ENCODE data around the gene PPP1R3E. TPM values are rescaled to one million over a fixed set of nuclear protein-coding genes. Genes with fewer than 3 reads are reported as not detected.

Gene PPP1R3E, protein sequence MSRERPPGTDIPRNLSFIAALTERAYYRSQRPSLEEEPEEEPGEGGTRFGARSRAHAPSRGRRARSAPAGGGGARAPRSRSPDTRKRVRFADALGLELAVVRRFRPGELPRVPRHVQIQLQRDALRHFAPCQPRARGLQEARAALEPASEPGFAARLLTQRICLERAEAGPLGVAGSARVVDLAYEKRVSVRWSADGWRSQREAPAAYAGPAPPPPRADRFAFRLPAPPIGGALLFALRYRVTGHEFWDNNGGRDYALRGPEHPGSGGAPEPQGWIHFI
- total RNA-seq: 10 to 100 TPM in 6 of 8 experiments, 1 to 10 TPM in 2; 6.1 to 21.3 (median 12.6) TPM

DNA sequence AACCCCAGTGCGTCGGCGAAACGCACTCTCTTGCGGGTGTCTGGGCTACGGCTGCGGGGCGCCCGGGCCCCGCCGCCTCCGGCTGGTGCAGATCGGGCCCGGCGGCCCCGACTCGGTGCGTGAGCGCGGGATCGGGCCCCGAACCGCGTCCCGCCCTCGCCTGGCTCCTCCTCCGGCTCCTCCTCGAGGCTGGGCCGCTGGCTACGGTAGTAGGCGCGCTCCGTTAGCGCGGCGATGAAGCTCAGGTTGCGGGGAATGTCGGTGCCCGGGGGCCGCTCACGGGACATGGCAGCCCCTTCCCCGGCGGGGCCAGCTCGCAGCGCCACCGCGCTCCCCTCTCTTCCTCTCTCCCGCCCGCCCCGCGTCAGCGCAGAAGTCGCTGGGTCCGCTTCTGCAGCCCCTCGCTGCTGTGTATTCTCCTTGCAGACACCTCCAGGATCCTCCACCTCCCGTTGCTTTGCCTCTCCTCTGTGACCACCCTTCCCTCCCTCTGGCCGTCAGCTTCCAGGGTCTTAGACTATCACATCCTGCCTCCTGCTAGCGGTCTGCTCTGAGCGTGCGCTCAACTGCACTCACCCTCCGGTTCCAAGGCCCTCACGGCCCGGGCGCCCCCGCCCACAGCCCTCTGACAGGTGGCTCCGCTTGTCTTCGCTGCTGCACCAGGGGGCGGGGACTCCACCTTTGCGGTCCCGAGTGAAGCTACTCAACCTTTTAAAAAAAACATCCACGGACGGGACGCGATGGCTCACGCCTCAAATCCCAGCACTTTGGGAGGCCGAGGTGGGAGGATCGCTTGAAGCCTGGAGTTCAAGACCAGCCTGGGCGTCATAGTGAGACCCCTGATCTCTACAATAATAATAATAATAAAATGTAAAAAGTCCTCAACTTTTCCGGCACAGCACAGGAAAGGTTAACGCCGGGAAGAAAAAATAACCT, at the start of gene PPP1R3E:
TSS of gene PPP1R3E (minus strand) at position 570 of the 936 bp plus-strand sequence. CDS start at position 287, 283 bp downstream.
- H3K4me3 ChIP-seq: peak within 1 kb of the TSS; percentile 42 to 63 (median 51)
- peaks cover 21 to 22% of the 10 kb centered on the region in 2 donors for H3K4me1 ChIP-seq (replicated peaks in 1 of 2)
- 0 to 79% (median 18%) methylated on average over 1 to 14 of the region's 81 CpGs; no CpG with 5 or more reads in 3 of the 10 experiments for WGBS, 10 experiments
- H3K27ac ChIP-seq: peak within 1 kb of the TSS; percentile 88 to 94
- in situ Hi-C loops (cut with MboI; ENCODE audit: low pct_unique_long_range_greater_than_20kb in 2 of 9, low sequenced_read_pairs in 9 of 9, unreplicated experiment in 9 of 9): loop anchor here in 4 of 9 experiments (25.0 kb wide), 1 partner anchor 260 kb away; the partner anchor contains the start of genes AP1G2 (in 4 of the 4), THTPA (in 4 of the 4) and ZFHX2 (in 4 of the 4)
- peak; percentile 5 to 36 (median 18) for ATAC-seq (replicated peaks in 6 of 8)

DNA sequence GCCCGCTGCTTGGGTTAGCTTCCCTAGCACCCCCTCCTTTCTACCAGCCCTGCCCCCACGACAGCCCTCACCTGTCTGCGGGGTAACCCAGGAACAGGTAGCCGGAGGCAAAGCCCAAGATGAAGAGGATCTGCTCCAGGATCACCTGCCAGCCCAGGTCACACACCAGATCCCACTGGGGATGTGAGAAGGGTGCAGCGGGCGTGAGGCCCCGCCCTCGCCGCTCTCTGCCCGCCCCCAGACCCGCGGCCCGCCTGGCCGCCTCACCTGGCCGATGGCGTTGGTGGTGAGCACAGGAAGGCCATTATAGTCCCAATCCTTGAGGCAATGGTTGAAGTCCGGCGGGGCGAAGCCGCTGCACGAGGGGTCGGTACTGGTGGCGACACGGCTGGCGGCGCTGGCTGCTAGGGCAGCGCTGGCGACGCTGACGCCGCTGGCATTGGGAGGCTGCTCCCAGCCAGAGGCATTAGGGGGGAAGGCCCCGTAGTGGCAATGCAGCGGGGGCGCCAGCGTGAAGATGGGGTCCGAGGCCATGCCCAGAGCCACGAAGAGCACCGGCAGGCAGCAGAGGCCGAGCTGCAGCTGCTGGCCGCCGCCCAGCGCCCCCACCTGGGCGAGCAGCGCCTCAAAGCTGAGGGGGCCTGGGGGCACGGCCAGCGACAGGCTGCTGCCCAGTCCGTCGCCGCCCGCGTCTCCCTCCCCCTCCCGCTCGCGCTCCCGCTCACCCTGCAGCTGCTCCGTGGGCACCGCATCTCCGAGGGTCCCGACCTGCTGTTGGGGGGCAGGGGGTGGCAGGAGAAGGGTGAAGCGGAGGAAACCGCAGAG, 49.2 kb upstream of the PPP1R3E start:
- ATAC-seq (replicated peaks in 6 of 8): peak; percentile 17 to 82 (median 76)
- peak overlapping the region; percentile 81 to 82 for H3K27ac ChIP-seq
- peak overlapping the region; percentile 55 to 91 (median 73) for H3K4me3 ChIP-seq
- 40 to 83% (median 55%) methylated on average over 1 to 2 of the region's 61 CpGs; no CpG with 5 or more reads in 6 of the 10 experiments for WGBS, 10 experiments
- H3K4me1 ChIP-seq (replicated peaks in 1 of 2): peaks cover 0 to 3% of the 10 kb centered on the region in 2 donors
- in situ Hi-C loops (cut with MboI; ENCODE audit: low pct_unique_long_range_greater_than_20kb in 2 of 9, low sequenced_read_pairs in 9 of 9, unreplicated experiment in 9 of 9): no loop called here

DNA sequence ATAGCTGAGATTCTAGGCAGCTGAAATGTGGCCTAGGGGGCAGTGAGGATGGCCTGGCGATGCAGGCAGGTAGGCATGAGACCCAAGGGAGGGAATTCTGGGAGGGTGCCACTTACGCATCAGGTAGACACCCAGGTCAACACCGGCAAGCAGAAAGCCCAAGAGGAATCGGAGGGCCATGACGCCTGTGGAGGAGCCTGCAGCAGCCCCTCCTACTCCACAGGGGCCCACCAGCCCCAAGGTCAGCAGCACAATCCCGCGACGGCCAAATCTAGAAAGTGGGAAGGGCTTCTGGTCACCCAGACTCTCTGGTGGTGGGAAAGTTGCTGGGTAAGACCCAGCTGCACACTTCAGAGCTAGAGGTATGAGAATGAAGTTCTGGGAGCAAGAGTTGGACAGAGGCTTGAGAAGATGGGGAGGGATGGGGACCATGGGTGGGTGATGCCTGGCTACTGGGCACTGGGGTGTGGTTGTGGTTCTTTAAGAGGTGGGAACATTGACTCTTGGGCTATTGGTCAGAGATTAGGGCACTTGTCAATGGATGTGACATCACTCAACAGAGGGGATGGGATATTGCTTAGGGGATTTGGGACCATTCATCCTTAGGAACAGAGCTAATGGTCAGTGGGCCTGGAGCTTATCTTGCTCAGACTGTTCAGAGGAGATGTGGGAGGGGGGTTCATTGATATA, 46.6 kb upstream of the PPP1R3E start:
- ATAC-seq (replicated peaks in 6 of 8): no peak
- peaks cover 0 to 10% of the 10 kb centered on the region in 2 donors for H3K4me1 ChIP-seq (replicated peaks in 1 of 2)
- 67 to 92% (median 86%) methylated on average over 1 to 4 of the region's 8 CpGs; no CpG with 5 or more reads in 3 of the 10 experiments for WGBS, 10 experiments
- H3K27ac ChIP-seq: no peak overlapping the region
- in situ Hi-C loops (cut with MboI; ENCODE audit: low pct_unique_long_range_greater_than_20kb in 2 of 9, low sequenced_read_pairs in 9 of 9, unreplicated experiment in 9 of 9): loop anchor here in 4 of 9 experiments (25.0 kb wide), 2 partner anchors 113 to 213 kb away; partner anchors contain the start of genes AP1G2 (in 2 of the 4), NGDN (in 2 of the 4), THTPA (in 2 of the 4) and ZFHX2 (in 2 of the 4)
- H3K4me3 ChIP-seq: no peak overlapping the region

DNA sequence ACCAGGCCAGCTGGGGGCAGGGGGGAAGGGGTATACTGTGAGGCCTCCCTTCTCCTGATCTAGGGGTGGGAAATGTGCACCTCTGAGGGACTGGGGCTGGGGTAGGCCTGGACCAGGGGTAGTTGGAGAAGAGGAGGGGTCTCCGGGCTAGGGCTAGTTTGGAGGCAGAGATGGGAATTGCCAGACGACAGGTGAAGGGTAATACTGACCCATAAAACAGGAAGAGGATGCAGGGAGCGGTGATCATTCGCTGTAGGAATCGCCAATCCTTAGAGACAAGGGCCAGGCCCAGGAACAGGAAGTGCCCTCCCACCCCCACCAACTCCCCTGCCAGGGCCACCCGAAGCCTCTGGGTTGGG, 45.6 kb upstream of the PPP1R3E start:
- 60 to 100% methylated on average over 1 of the region's 6 CpGs; no CpG with 5 or more reads in 8 of the 10 experiments for WGBS, 10 experiments
- H3K4me3 ChIP-seq: no peak overlapping the region
- no peak for ATAC-seq (replicated peaks in 6 of 8)
- in situ Hi-C loops (cut with MboI; ENCODE audit: low pct_unique_long_range_greater_than_20kb in 2 of 9, low sequenced_read_pairs in 9 of 9, unreplicated experiment in 9 of 9): loop anchor here in 4 of 9 experiments (25.0 kb wide), 2 partner anchors 114 to 214 kb away; partner anchors contain the start of genes AP1G2 (in 2 of the 4), NGDN (in 2 of the 4), THTPA (in 2 of the 4) and ZFHX2 (in 2 of the 4)
- peaks cover 0 to 10% of the 10 kb centered on the region in 2 donors for H3K4me1 ChIP-seq (replicated peaks in 1 of 2)
- H3K27ac ChIP-seq: no peak overlapping the region

DNA sequence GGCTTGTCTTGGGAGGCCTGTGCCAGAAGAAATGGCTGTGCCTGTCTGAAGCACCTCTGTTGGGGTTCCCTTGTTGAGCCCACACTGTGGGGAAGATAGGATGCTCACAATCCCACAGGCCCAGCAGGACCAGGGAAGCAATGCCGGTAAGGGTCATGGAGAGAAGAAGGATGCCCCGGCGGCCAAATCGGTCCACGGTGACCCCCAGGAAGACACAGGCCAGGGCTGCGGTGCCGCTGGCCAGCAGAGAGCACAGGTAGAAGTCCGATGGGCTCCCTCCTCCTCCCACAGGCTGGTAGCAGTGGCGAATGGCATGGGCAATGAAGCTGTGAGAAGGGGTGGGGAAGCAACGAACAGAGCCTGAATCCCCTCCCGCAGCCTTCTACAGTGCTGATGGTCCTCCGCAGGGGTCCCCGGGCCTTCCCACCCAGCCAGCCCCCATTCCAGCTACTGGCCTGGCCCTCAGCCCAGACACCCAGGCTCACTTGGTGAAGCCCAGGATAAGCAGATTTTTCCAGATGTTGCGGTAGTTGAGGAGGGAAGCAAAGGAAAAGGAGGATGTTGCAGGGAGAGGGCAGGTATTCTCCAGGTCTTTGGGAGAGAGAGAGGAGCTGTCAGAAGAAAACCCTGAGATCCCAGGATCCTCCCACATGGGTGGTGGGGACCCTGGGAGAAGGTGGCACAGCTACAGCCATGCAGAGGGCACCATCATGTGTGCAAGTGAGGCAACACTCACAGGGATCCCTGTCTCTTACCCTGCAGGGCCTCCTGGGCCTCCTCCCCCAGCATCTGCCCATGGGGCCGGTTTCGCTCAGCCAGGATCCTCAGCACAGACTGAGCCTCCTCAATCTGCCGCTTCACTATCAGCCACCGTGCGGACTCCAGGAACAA, 45.0 kb upstream of the PPP1R3E start:
- H3K27ac ChIP-seq: no peak overlapping the region
- WGBS, 10 experiments: 87 to 100% (median 89%) methylated on average over 1 to 7 of the region's 19 CpGs; no CpG with 5 or more reads in 6 of the 10 experiments
- in situ Hi-C loops (cut with MboI; ENCODE audit: low pct_unique_long_range_greater_than_20kb in 2 of 9, low sequenced_read_pairs in 9 of 9, unreplicated experiment in 9 of 9): loop anchor here in 4 of 9 experiments (25.0 kb wide), 2 partner anchors 115 to 215 kb away; partner anchors contain the start of genes AP1G2 (in 2 of the 4), NGDN (in 2 of the 4), THTPA (in 2 of the 4) and ZFHX2 (in 2 of the 4)
- no peak overlapping the region for H3K4me3 ChIP-seq
- no peak for ATAC-seq (replicated peaks in 6 of 8)
- H3K4me1 ChIP-seq (replicated peaks in 1 of 2): peaks cover 0 to 10% of the 10 kb centered on the region in 2 donors

DNA sequence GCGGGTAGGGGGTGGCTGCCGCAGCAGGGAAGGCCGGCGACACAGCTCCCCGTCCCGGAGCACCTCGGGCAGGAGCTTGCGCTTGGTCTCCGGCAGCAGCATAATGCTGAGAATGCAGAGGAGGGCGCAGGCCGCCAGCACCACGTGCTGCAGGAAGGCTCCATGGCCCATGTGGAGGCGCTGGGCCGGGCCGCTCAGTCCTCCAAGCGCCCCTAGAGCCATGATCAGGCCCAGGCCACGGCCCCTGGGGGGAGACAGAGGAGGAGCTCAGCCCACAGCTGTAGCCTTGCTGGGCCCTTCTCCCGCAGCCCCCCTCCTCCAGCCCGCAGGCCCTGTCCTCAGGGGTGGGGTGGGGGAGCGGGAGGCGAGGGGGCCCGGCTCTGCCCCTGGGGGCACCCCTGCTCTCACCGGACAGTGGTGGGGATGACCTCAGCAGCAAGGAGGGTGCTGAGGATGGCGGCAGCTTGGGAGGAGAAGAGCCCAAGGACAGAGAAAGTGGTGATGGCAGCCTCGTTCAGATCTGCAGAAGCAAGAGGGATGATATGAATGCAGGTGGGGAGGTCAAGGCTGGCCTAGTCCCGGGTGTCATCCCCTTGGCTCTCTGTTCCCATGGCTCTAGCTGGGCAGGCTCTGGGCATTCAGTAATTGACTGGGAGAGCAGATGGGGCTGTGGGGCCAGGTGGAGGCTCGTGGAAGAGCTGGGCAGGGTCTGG, 44.2 kb upstream of the PPP1R3E start:
- in situ Hi-C loops (cut with MboI; ENCODE audit: low pct_unique_long_range_greater_than_20kb in 2 of 9, low sequenced_read_pairs in 9 of 9, unreplicated experiment in 9 of 9): loop anchor here in 4 of 9 experiments (25.0 kb wide), 2 partner anchors 115 to 215 kb away; partner anchors contain the start of genes AP1G2 (in 2 of the 4), NGDN (in 2 of the 4), THTPA (in 2 of the 4) and ZFHX2 (in 2 of the 4)
- H3K4me3 ChIP-seq: no peak overlapping the region
- WGBS, 10 experiments: no CpG with 5 or more reads among the region's 27 CpGs
- peak in 5 of 8 experiments; percentile 7 to 35 (median 29) for ATAC-seq (replicated peaks in 6 of 8)
- peaks cover 0 to 10% of the 10 kb centered on the region in 2 donors for H3K4me1 ChIP-seq (replicated peaks in 1 of 2)
- no peak overlapping the region for H3K27ac ChIP-seq

DNA sequence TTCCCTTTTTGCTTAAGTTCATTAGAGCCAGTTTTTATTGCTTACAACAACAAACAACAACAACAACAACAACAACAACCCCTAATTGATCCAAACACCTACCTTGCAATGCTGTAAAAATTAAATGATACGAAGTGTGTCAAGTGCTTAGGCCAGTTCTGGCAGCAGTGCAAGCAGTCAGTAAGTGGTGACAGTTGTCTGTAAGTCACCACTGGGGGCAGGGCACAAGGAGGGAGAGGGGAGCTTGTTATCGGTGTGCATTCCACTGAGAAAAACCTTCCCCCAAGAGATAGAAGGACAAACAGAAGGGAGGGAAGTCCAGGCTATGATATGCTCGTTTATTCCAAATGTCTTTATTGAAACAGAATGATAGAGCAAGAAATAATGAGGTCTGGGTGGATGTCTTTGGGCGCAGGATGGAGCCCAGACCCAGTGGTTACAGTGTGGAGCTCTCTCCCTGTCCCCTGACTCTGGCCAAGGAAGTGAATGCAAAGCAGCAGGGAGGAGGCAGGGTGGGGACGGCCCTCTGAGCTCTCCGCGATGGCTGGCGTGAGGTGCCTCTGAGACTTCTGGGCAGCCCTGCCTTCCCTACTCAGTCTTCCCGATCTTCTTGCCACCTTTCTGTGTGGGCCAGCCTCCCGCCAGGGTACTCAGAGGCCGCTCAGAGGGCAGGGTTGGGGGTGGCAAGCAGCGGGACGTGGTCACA, 43.5 kb upstream of the PPP1R3E start:
- ATAC-seq (replicated peaks in 6 of 8): peak in 5 of 8 experiments; percentile 44 to 80 (median 66)

DNA sequence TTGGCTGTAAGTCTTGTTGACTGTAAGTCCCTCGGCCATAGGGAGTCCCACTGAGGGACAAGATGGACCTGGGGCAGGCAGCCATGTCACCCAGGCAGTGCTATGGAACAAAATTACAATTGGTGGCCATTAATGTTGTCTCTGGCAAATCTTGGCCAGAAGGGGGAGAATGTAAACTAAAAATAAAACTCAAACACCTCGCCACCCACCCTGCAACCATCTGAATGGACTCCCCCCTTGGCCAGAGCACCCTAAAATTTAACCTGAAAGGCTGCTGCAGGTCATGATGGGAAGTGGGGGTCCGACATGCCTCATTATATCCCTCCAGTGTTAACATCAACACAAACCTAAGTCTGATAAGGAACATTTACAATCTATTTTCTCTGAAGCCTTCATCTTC, 41.8 kb upstream of the PPP1R3E start:
- H3K27ac ChIP-seq: no peak overlapping the region
- H3K4me3 ChIP-seq: no peak overlapping the region
- no peak for ATAC-seq (replicated peaks in 6 of 8)
- 17 to 100% (median 38%) methylated on average over 1 to 3 of the region's 3 CpGs; no CpG with 5 or more reads in 2 of the 10 experiments for WGBS, 10 experiments
- peaks cover 0 to 6% of the 10 kb centered on the region in 2 donors for H3K4me1 ChIP-seq (replicated peaks in 1 of 2)
- in situ Hi-C loops (cut with MboI; ENCODE audit: low pct_unique_long_range_greater_than_20kb in 2 of 9, low sequenced_read_pairs in 9 of 9, unreplicated experiment in 9 of 9): loop anchor here in 4 of 9 experiments (25.0 kb wide), 2 partner anchors 118 to 218 kb away; partner anchors contain the start of genes AP1G2 (in 2 of the 4), NGDN (in 2 of the 4), THTPA (in 2 of the 4) and ZFHX2 (in 2 of the 4)

More for the DNA sequence above, 43.5 kb upstream of the PPP1R3E start:
- in situ Hi-C loops (cut with MboI; ENCODE audit: low pct_unique_long_range_greater_than_20kb in 2 of 9, low sequenced_read_pairs in 9 of 9, unreplicated experiment in 9 of 9): loop anchor here in 4 of 9 experiments (25.0 kb wide), 2 partner anchors 116 to 216 kb away; partner anchors contain the start of genes AP1G2 (in 2 of the 4), NGDN (in 2 of the 4), THTPA (in 2 of the 4) and ZFHX2 (in 2 of the 4)
- 45 to 100% (median 67%) methylated on average over 1 to 8 of the region's 13 CpGs; no CpG with 5 or more reads in 1 of the 10 experiments for WGBS, 10 experiments
- H3K4me1 ChIP-seq (replicated peaks in 1 of 2): peaks cover 0 to 9% of the 10 kb centered on the region in 2 donors
- no peak overlapping the region for H3K27ac ChIP-seq
- H3K4me3 ChIP-seq: no peak overlapping the region

DNA sequence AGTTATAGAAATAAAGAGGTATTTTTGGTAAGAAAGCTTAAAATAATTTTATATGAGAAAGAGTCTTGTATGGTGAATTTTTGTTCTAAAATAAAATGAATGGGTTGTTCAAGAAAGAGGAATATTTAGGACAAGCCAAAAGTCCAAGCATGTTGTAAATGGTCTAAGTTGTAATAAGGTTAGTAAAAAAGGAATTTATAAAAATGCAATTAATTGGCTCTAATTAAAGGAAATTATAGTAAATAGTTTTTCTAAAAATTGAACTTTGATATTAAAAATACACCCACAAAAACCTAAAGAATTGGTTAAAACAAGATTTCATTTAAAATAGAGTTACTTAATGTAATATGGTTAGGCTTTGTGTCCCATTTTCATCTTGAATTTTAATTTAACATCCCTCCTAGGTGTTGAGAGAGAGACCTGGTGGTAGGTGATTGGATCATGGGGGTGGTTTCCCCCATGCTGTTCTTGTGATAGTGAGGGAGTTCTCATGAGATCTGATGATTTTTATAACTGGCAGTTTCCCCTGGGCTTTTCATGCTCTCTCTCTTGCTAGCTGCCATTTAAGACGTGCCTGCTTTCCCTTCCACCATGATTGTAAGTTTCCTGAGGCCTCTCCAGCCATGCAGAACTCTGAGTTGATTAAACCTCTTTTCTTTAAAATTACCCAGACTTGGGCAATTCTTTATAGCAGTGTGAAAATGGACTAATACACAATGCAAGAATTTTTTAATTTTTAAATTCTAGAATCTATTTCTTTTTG, 37.0 kb upstream of the PPP1R3E start:
- no peak for ATAC-seq (replicated peaks in 6 of 8)
- H3K4me1 ChIP-seq (replicated peaks in 1 of 2): no peaks in the 10 kb centered on the region
- in situ Hi-C loops (cut with MboI; ENCODE audit: low pct_unique_long_range_greater_than_20kb in 2 of 9, low sequenced_read_pairs in 9 of 9, unreplicated experiment in 9 of 9): loop anchor here in 5 of 9 experiments (10.0 to 25.0 kb wide), 4 partner anchors 115 to 223 kb away; partner anchors contain the start of genes NGDN (in 3 of the 5), AP1G2 (in 2 of the 5), THTPA (in 2 of the 5) and ZFHX2 (in 2 of the 5)
- H3K4me3 ChIP-seq: no peak overlapping the region
- H3K27ac ChIP-seq: no peak overlapping the region
- 0 to 78% (median 66%) methylated on average over 1 of the region's 1 CpG; no CpG with 5 or more reads in 4 of the 10 experiments for WGBS, 10 experiments
